OCI-LY7 (cell line): ENCODE data around the gene BCAR1. TPM values are rescaled to one million over a fixed set of nuclear protein-coding genes. Genes with fewer than 3 reads are reported as not detected.
"Not testable (repeated sequence)": the region's sequence is repeated elsewhere in the genome, so short reads cannot be mapped to it uniquely, and the experiment has no call there.

Experiments used
- BruUV-seq: library from RNA; stranded (reverse); fragments of 400-500 nt; replicated peaks from 2 replicates; lab custom pipeline; 2021; lab: Mats Ljungman, UMichigan
- CTCF ChIA-PET: fragments of 300-600 bp; sonication (Branson Sonifier 250); formaldehyde crosslinking; loops from one replicate; lab custom pipeline; 2022; ENCODE audit warnings: antibody characterized with exemption; ENCODE audit not compliant: unreplicated experiment; lab: Charles Lee
- POLR2A ChIA-PET: fragments of 300-600 bp; sonication (Branson Sonifier 250); formaldehyde crosslinking; loops from one replicate; lab custom pipeline; 2022; ENCODE audit warnings: antibody characterized with exemption; lab: Charles Lee
- DNase-seq: peaks from one replicate; pipeline ENCODE4 v3.0.0-alpha.2; 2015; ENCODE audit warnings: low spot score
- H2AFZ ChIP-seq: fragments of 200-600 bp; sonication (generic), shearing (Covaris generic); 2 replicates; pipeline ENCODE4 v1.6.1; 2014; ENCODE audit warnings: mild to moderate bottlenecking, antibody characterized with exemption, low read length, moderate library complexity
- H3K27ac ChIP-seq: fragments of 200-600 bp; sonication (generic); 2 replicates; pipeline ENCODE4 v1.5.1; 2014; ENCODE audit warnings: mixed run types, low read depth, mild to moderate bottlenecking, moderate library complexity, low read length, inconsistent platforms; ENCODE audit not compliant: poor library complexity, severe bottlenecking
- H3K36me3 ChIP-seq: fragments of 200-600 bp; sonication (generic); 2 replicates; pipeline ENCODE4 v1.6.1; 2014; ENCODE audit warnings: mild to moderate bottlenecking, antibody characterized with exemption, low read length, moderate library complexity, mixed read lengths; ENCODE audit not compliant: insufficient read depth
- H3K4me1 ChIP-seq: fragments of 200-600 bp; sonication (generic); 2 replicates; pipeline ENCODE4 v1.5.1; 2014; ENCODE audit warnings: mild to moderate bottlenecking, low read length; ENCODE audit not compliant: insufficient read depth, poor library complexity, severe bottlenecking
- H3K4me2 ChIP-seq: fragments of 200-600 bp; sonication (generic); 2 replicates; pipeline ENCODE4 v1.6.1; 2014; ENCODE audit warnings: mild to moderate bottlenecking, low read length
- H3K4me3 ChIP-seq: fragments of 200-600 bp; sonication (generic); 2 replicates; pipeline ENCODE4 v1.5.1; 2014; ENCODE audit warnings: mild to moderate bottlenecking, low read depth, low read length; ENCODE audit not compliant: poor library complexity, severe bottlenecking
- H3K79me2 ChIP-seq: fragments of 200-600 bp; sonication (generic); 2 replicates; pipeline ENCODE4 v1.6.1; 2016; ENCODE audit warnings: low read depth, mild to moderate bottlenecking, low read length, moderate library complexity, mixed read lengths; ENCODE audit not compliant: insufficient read depth
- H3K9me2 ChIP-seq: fragments of 200-600 bp; sonication (generic); 2 replicates; pipeline ENCODE4 v1.6.1; 2016; ENCODE audit warnings: mild to moderate bottlenecking, low read length, mixed read lengths; ENCODE audit not compliant: insufficient read depth
- H3K9me3 ChIP-seq: fragments of 200-600 bp; sonication (generic); 2 replicates; pipeline ENCODE4 v1.6.1; 2014; ENCODE audit warnings: mild to moderate bottlenecking, mixed run types, low read length, mixed read lengths
- H4K20me1 ChIP-seq: fragments of 200-600 bp; sonication (generic); 2 replicates; pipeline ENCODE4 v1.6.1; 2014; ENCODE audit warnings: mild to moderate bottlenecking, antibody characterized with exemption, low read length, moderate library complexity, mixed read lengths; ENCODE audit not compliant: insufficient read depth
- CTCF ChIP-seq: fragments of 200-600 bp; sonication (generic); conservative IDR thresholded peaks from 2 replicates; pipeline ENCODE4 v1.5.1; 2014; ENCODE audit warnings: mild to moderate bottlenecking, antibody characterized with exemption, low read length, moderate library complexity, mixed read lengths
- EZH2phosphoT487 ChIP-seq: fragments of 200-600 bp; sonication (generic); IDR thresholded peaks from 2 replicates; pipeline ENCODE4 v1.6.1; 2018; ENCODE audit warnings: low read depth, borderline replicate concordance, mild to moderate bottlenecking, mixed run types, antibody characterized with exemption, low read length, moderate library complexity, mixed read lengths
- intact Hi-C: fragments of 100-400 bp; cut with micrococcal nuclease; formaldehyde crosslinking; loops from one replicate; pipeline ENCODE4 v1.10.0; 2022; ENCODE audit not compliant: unreplicated experiment
- total RNA-seq, 2 experiments: library from RNA; depleted of rRNA in 1 of 2; stranded (reverse); fragments of >200 nt in 1 of 2; shearing (Covaris generic) in 1 of 2; gene quantifications; 2 replicates each; pipeline ENCODE4 v1.2.3, GENCODE V29; 2014 to 2022

The BCAR1 gene
- total RNA-seq, 2 experiments from 2014 or later = 10.0 to 15.1 TPM

GRCh38 chr16:75272097-75272551 lies 20.7 kb upstream of the BCAR1 start:
- no peak for DNase-seq
- no peak overlapping the region for H3K27ac ChIP-seq
- BruUV-seq = no TSS peak
- H4K20me1 ChIP-seq = no peaks in the 10 kb centered on the region
- no peaks in the 10 kb centered on the region for H3K4me1 ChIP-seq
- no peak overlapping the region for H2AFZ ChIP-seq
- H3K9me2 ChIP-seq = no peaks in the 10 kb centered on the region
- H3K4me3 ChIP-seq = no peak overlapping the region
- TF ChIP-seq CTCF (no peak), EZH2phosphoT487 (no peak)
- intact Hi-C loops = no loop called here
- H3K79me2 ChIP-seq = no peaks in the 10 kb centered on the region
- POLR2A ChIA-PET = no interaction called here
- no peaks in the 10 kb centered on the region for H3K9me3 ChIP-seq
- no peaks in the 10 kb centered on the region for H3K36me3 ChIP-seq
- CTCF ChIA-PET = no interaction called here
- no peak overlapping the region for H3K4me2 ChIP-seq

- no peak for DNase-seq
- Histone ChIP-seq H3K4me2 (no peak overlapping the region), H3K9me2 (no peaks in the 10 kb centered on the region), H3K27ac (no peak overlapping the region), H3K4me1 (no peaks in the 10 kb centered on the region), H3K79me2 (no peaks in the 10 kb centered on the region), H3K36me3 (no peaks in the 10 kb centered on the region), H4K20me1 (no peaks in the 10 kb centered on the region), H2AFZ (no peak overlapping the region), H3K4me3 (no peak overlapping the region), H3K9me3 (no peaks in the 10 kb centered on the region)
- ChIA-PET POLR2A (no interaction called here), CTCF (no interaction called here)
- TF ChIP-seq CTCF (no peak), EZH2phosphoT487 (no peak)
- intact Hi-C loops = no loop called here
- BruUV-seq = no TSS peak
These were observed 20.1 kb upstream of the BCAR1 start for GRCh38 chr16:75271441-75272096.

GRCh38 chr16:75269358-75269757 lies 17.9 kb upstream of the BCAR1 start:
- H3K27ac ChIP-seq, H3K4me2 ChIP-seq, H2AFZ ChIP-seq, CTCF ChIA-PET, POLR2A ChIA-PET, BruUV-seq, DNase-seq, H3K79me2 ChIP-seq, H3K4me3 ChIP-seq, H3K36me3 ChIP-seq, intact Hi-C loops, H3K9me2 ChIP-seq, H3K4me1 ChIP-seq, H3K9me3 ChIP-seq, H4K20me1 ChIP-seq: not testable (repeated sequence)
